G401.6 (cell line): ENCODE data around the gene MAMDC2.

Experiments used
- FAIRE-seq: peaks from 2 replicates; lab custom pipeline; 2012; peaks lifted over from hg19 to GRCh38; lab: Jason Lieb, UNC

MAMDC2 gene

GRCh38 chr9:70110194-70111041, 66.8 kb downstream of the MAMDC2 start:
- FAIRE-seq = no peak

GRCh38 chr9:70111042-70111602, 67.5 kb downstream of the MAMDC2 start:
- no peak for FAIRE-seq

- FAIRE-seq = no peak
Measured at GRCh38 chr9:70111641-70112236, 68.1 kb downstream of the MAMDC2 start.

DNA sequence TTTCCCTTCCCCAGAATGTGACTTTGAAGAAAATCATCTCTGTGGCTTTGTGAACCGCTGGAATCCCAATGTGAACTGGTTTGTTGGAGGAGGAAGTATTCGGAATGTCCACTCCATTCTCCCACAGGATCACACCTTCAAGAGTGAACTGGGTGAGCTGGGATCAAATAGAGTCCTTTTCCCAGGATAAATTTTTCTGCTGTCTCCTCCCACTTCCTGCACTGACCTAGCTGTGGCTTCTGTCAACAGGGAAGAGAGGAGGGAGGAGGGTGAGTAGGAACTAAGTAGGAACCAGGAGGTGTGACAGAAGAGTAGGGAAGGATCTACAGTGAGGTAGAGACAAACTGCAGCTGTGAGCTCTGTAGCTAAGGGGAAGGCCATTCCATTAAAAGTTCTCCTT, 69.3 kb downstream of the MAMDC2 start:
- no peak for FAIRE-seq

DNA sequence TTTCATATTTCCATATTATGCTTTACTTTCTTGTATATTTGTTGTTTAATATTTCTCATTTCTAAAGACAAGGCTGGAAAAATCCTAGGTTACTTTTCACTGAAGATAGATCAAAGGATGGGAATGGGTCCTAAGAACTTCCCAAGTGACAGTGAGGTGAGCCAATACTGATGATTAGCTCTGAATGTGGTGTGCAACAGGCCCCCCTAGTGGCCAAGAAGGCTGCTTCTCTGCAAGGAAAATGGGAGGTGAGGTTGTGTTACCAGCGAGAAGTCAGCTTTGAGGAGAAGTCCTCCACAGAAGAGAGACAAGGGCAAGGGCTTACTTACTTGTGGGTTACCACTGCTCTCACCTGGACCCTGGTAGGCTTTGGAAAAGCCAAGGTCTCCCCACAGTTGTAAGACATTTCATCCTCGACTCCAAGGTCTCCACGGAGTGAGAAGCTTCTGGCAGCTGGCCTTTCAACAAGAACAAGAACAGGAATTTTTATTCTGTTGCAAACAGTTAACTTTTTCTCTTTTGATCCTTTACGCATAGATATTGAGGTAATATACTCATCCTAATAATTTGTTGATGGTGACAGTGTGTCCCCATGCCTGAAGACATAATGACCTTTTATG, 69.9 kb downstream of the MAMDC2 start:
- no peak for FAIRE-seq

GRCh38 chr9:70114898-70115297, 71.2 kb downstream of the MAMDC2 start:
- FAIRE-seq = no peak

DNA sequence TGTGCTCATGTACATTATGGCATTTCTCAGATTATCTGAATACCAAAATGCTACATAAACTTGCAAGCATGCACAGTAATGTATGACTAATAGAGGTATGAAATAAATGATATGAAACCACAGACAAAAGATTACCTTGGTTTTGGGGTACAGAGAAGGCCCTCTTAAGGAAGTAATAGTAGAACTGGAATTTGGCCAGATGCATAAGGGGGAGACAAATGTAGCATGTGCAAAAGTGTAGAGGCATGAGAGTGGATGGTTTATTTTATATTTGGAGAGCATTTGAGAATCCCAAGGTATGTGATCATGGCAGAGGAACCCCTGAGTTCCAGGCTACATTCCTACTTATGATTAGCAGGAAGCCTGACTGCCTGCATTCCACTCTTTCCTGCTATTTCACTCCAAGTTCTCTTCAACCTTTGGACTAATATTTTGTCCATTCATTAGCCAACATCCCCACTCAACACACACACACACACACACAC, 74.2 kb downstream of the MAMDC2 start:
- FAIRE-seq = no peak

- FAIRE-seq = no peak
Measured at GRCh38 chr9:70119786-70120185, 76.1 kb downstream of the MAMDC2 start.

GRCh38 chr9:70120834-70121510, 77.3 kb downstream of the MAMDC2 start:
- no peak for FAIRE-seq

- FAIRE-seq = no peak
Measured at GRCh38 chr9:70121818-70122436, 78.3 kb downstream of the MAMDC2 start.

DNA sequence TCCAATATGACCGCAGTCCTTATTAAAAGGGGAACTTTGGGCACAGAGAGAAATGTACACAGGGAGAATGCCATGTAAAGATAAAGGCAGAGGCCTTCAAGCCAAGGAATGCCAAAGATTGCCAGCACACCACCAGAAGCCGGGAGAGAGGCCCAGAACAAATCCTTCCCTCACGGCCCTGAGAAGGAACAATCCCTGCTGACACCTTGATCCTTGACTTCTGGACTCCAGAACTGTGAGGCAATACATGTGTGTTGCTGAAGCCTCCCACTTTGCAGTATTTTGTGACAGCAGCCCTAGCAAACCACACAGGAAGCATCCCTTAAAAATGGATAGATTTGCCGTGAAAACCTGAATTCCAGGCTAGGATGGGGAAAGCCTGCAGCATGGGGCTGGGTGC, 80.0 kb downstream of the MAMDC2 start:
- no peak for FAIRE-seq

- no peak for FAIRE-seq
Measured at GRCh38 chr9:70125621-70126263, 82.1 kb downstream of the MAMDC2 start.

DNA sequence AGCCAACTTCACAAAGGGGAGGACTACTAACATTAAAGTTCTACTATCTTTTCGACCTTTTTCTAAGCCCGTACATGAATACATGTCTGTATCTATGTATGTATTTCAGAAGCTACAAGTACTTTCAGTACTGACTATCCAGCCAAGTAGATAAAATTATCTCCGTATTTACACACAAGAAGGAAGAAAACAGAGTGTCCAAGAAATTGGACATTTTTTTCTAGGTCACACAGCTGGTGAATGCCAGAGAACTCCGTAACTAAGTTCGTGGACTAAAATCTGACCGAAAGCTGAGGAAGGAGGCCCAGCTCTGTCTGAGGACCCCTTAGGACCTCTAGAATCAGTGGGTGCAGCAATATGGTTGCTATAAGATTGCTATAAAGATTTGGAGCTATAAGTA, 83.4 kb downstream of the MAMDC2 start:
- no peak for FAIRE-seq

DNA sequence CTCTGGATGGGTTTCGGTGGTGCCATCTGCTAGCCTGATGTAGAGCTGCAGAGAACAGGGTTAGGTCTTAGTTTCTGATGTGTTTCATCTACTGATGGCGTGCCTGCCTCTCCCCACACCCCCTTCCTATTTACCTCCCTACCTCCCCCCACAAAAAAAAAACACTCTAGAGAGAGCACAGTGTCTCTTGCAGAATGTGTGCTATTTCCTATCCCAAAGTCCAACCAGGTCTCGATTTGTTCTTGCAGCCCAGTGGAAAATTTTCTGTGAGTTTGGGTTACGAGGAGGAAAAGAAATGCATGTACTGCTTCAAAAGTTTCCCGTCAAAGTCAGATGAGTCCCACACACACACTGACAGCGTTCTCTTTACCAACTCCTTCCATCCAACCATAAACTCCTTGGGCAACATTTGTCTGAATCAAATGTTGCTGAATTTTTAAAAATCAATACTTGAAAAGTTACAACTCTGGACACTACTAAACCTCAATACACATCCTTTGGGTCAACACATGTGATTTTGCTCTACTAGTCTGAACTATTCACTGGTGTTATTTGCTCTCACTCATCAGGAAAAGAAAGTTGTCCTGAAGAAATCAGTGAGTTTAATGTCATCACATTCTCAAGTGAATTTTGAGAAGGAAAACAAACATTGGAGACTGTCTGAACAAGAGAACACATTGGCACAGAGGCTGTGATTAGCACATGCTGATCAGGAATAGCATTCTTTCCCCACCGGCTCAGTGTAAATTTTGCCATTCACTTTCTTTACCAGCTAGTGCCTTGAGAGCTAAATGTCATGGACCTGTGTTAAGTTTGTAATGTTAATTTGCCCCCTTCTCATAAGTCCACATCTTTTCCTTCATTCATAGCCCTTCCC, 84.1 kb downstream of the MAMDC2 start:
- FAIRE-seq = no peak

- FAIRE-seq = no peak
Measured at GRCh38 chr9:70130266-70130665, 86.6 kb downstream of the MAMDC2 start.

DNA sequence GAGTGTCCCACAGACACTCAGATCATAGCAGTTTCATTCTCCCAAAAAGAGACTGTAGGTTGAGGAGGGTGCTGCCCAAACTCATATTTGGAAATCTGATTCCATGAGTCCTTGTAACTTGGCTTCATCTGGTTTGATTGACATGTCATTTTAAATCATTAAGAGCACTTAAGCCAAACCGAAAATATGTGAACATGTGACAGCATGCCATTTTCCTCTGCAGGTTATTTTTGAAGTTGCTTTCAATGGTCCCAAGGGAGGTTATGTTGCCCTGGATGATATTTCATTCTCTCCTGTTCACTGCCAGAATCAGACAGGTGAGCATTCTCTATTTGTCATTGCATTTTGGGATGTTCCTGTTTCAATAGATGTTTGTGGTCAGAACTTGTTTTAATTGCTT, 87.6 kb downstream of the MAMDC2 start:
- no peak for FAIRE-seq

GRCh38 chr9:70133253-70134208, 89.9 kb downstream of the MAMDC2 start:
- no peak for FAIRE-seq

DNA sequence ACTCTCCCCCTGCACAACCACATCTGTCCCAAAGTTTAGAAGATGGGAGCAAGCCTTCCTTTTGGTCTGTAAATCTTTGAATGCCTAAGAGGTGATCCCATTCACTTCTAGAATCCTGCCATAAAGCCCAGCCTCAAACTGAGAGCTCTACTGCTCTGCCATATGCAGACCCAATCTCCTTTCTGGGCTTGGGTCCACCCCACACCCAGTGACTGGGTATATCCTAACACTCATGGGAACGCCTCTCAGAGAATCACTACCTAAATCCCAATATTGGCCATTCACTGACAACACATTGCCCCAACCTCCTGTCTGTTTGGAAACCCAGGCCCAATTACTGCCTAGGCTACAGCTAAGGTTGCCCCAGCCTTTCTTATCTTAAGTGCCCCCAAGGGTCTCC, 90.7 kb downstream of the MAMDC2 start:
- no peak for FAIRE-seq

DNA sequence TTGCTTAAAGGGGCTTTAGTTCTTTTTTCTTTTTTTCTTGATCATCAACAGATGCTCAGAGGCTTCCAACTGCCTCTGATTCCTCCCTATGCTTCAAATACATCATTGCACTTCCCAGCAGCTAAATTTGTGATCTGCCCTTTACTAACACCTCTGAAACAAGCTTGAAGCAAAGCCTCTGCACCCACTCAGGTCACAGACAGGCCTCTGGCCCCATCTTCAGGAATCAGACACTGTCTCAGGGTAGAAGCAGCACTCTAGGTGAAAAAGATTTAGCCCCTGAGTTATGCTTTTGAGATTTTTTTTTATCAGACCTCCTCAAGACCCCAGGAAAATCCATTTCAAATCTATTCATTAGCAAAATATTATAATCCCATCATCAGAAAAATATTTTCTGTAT, 91.5 kb downstream of the MAMDC2 start:
- no peak for FAIRE-seq
